Activated CD8-positive, alpha-beta memory T cell treated with anti-CD3 and anti-CD28 coated beads for 36 hours (primary cell): ENCODE measurements around the gene DLEU7. TPM values are rescaled to one million over a fixed set of nuclear protein-coding genes. Genes with fewer than 3 reads are reported as not detected.

Source experiments
- CTCF ChIA-PET: fragments of 350-600 bp; sonication (Branson Sonifier 250); formaldehyde crosslinking; loops from one replicate; lab custom pipeline; 2021; ENCODE audit warnings: antibody characterized with exemption; lab: Charles Lee
- POLR2A ChIA-PET: fragments of 350-600 bp; sonication (Branson Sonifier 250); formaldehyde crosslinking; loops from one replicate; lab custom pipeline; 2021; ENCODE audit warnings: antibody characterized with exemption; lab: Charles Lee
- total RNA-seq, 2 experiments: library from RNA; stranded (reverse); gene quantifications; one replicate each; pipeline ENCODE4 v1.2.3, GENCODE V29; 2021

DLEU7 gene
- total RNA-seq, 2 experiments from 2014 or later, result not detected

DNA sequence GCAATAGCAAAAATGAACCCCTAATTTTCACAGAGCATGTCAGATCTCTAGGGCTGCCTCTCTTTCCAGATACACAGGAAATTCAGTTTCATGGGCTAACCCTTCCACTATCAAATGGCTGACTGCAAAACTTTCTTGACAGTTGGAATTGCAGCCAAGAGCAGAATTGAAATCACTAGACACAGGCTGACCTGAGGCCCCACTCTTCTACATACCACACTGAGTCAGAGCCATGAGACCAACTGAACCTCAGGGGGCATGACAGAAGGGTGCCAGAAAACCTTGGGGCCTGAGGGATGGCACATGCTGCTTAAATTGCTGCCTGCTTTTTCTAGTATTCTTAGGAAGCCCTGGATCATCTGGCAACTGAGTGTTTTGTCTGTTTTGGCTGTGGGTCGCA, 1.7 kb upstream of the DLEU7 start:
- POLR2A ChIA-PET, result no interaction called here
- CTCF ChIA-PET, result interaction anchor here (0.6 kb wide), 1 partner anchor 1102 kb away, joined by 3 read pairs; no protein-coding TSS in a partner anchor

DNA sequence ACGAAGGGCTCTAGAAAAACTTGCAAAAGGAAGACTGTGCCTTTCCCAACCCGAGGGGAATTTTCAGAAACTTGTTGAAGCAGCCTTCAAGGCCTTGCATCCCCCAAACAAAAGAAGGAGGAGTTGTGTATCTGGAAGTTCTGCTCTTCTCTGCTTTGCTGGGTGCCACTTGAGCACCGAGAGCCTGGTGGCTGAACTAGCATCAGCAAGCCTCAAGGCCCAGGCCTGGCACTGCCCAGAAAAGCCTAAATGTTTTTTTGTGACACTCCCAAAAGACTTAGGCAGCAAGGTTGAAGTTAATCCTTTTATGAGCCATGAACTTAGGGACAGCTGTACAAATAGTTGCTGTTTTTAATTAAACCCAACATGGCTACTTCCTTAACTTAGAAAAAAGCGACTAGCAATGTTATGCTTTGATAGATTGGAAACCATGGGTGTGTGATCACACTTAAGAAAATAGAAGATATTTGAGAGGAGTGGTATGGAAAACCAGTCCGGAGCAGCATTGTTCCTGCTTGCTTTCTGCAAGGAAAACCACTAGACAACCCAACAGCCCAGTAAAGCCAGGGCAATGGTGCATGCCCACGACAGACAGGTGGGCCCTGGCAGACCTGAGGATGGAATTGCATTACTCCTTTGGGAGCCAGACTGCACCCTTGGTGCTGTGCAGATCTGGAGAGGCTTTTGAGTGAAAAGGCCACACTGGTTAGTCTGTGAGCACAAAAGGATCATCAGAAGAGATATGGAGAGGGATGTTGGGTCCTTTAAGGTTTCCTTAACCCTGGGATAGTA, 788 bp upstream of the DLEU7 start:
- ChIA-PET CTCF (no interaction called here), POLR2A (no interaction called here)

GRCh38 chr13:50842990-50843256, 569 bp downstream of the DLEU7 start:
- ChIA-PET CTCF (no interaction called here), POLR2A (no interaction called here)

DNA sequence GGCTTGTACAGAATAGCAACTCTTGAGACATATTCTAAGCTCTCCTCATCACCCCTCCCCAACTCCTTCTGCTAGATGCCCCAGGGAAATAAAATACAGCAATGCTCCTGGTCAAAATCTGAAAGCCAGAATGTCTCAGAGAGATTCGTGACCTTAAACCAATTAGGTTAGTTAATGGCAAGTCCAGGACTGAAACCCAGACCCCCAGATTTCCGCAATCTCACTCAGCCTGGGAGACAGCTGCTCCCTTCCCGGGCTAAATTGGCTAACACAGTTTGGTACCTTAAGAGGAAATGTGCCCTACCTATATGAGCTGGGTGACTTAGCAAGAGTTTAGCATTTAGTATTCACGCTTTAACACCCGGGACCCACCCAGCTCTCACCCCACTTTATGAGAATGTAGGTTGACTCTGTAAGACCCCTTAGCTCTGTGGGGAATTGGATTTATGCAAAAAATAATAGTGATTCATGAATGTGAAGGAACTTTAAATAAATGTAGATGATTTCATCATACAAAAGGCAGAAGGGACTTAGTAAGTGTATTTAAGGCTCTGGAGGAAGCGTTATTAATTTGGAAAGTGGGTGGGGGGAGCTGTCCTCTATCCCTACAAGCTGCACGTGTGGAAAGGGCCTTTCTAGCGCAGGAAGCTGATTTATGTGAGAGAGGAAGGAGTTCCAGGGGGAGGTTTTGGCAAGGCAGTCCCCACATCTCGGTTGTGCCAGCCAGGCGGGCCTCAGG, 1.1 kb downstream of the DLEU7 start:
- ChIA-PET POLR2A (no interaction called here), CTCF (no interaction called here)

GRCh38 chr13:50841786-50842185, 1.7 kb downstream of the DLEU7 start:
- CTCF ChIA-PET, result no interaction called here
- POLR2A ChIA-PET, result no interaction called here

DNA sequence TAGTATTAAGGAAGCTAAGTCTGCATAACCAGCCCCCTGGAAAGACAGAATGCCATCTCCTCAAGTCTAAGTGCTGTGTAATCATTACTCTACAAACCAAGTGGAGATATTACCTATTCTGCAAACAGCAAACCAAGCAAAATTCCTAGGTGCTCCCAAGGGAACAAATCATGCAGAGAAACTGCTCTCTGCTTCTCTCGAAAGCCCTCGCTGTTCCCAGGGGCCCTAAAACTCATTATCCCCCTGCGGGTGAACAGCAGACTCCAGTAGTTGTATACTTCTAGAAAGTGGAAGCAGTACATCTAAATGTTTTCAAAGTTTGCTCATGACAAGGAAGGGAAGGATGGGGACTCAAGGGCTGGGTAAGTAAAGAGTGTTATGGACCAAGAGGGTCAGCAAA, 3.2 kb downstream of the DLEU7 start:
- ChIA-PET CTCF (no interaction called here), POLR2A (no interaction called here)

DNA sequence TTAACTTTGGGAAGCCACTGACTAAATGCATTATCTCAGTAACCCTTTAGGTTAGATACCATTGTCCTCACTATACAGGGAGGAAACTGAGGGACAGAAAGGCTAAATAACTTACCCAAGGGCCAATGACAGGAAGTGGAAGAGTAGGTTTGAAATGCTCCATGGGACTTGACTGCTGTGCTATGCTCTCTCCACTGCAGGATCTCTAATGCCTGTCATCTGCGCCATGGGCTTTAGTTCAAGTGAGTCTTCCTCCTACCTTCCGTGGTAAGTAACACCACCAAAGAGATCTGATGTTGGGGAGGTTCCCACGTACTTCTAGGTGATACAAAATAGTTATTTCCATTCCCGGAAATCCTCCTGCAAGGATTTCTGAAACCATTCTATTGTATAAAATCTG, 3.7 kb downstream of the DLEU7 start:
- CTCF ChIA-PET, result no interaction called here
- POLR2A ChIA-PET, result no interaction called here

GRCh38 chr13:50838701-50839100, 4.8 kb downstream of the DLEU7 start:
- ChIA-PET POLR2A (no interaction called here), CTCF (no interaction called here)

- ChIA-PET POLR2A (no interaction called here), CTCF (interaction anchor here (0.5 kb wide), 1 partner anchor 1778 kb away, joined by 3 read pairs; no protein-coding TSS in a partner anchor)
Observed at GRCh38 chr13:50838031-50838430, 5.5 kb downstream of the DLEU7 start.

DNA sequence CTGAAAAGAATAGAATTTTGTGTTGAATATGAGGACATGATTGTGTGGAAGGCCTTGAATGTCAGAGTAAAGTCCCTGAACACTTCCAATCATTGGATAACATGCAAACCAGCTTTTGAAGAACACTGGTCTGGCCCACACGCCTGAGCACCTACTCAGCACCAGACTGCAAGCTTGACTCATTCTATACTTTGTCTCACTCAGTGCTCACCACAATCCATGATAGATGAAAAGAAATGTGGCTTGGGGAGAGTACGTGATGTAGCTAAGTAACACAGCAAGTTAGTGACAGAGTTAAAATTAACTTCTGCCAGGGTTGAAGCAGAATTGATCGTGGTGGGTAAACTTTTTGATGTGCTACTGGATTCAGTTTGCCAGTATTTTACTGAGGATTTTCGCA, 12.0 kb downstream of the DLEU7 start:
- ChIA-PET POLR2A (no interaction called here), CTCF (no interaction called here)

DNA sequence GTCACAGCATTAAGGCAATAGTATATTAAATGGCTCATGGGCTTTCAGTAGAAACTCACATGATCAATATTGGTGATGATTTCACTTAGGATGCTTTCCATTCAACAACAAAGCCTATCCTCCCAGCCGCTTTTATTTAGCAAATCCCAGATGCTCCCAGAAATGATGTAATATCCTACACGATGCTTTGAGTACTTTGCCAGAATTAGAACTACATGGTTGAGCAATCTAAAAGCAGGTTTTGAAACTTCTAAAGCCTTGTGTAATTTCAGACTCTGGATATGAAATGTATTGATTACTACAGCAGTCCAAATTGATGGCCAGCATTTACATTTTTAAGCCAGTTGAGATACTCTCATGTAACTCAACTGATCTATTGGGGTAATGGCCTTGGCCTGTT, 13.6 kb downstream of the DLEU7 start:
- ChIA-PET POLR2A (interaction anchor here (0.6 kb wide), 1 partner anchor 228 kb away, joined by 7 read pairs; no protein-coding TSS in a partner anchor), CTCF (no interaction called here)

DNA sequence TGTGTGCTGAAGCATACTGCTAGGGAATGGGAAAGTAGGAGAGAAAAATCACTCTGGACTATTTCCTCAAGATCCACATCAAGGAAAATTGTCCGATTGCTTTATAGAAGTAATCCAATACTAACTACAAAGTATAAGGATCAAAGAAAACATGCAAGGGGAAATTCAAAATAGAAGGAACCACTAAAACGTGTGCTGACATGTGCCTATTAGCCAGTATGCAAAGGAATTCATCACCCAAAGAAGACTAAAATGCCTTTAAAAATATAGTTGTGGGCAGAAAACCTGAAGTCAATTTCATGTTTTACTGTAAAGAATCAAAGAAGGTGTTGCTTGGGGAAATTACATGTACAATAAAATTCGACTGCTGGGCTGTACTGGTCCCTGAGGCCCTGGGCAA, 14.3 kb downstream of the DLEU7 start:
- ChIA-PET POLR2A (interaction anchor here (0.6 kb wide), 1 partner anchor 704 kb away, joined by 3 read pairs; no protein-coding TSS in a partner anchor), CTCF (no interaction called here)

- ChIA-PET POLR2A (no interaction called here), CTCF (no interaction called here)
Observed at GRCh38 chr13:50826035-50826434, 17.5 kb downstream of the DLEU7 start.

DNA sequence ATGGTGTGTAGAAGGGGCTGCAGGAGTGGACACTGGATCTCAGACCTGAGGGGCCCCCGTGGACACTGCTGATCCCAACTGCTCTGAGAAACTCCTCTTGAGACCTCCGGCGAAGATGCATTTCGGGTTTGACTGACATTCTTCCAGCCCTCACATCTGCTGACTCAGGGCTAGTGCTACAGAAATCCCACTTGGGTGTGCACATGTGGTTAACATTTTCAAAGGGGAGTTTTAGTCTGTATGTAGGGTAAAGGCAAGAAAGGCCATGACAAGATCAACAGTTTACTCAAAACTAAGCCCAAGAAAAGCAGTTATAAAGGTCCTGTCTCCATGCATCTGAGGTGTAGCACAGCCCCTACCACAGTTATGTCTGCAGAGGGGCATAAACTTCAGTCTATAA, 31.2 kb downstream of the DLEU7 start:
- POLR2A ChIA-PET, result no interaction called here
- CTCF ChIA-PET, result interaction anchor here (0.7 kb wide), 2 partner anchors 81 to 85 kb away, joined by 3 to 4 read pairs; no protein-coding TSS in a partner anchor

DNA sequence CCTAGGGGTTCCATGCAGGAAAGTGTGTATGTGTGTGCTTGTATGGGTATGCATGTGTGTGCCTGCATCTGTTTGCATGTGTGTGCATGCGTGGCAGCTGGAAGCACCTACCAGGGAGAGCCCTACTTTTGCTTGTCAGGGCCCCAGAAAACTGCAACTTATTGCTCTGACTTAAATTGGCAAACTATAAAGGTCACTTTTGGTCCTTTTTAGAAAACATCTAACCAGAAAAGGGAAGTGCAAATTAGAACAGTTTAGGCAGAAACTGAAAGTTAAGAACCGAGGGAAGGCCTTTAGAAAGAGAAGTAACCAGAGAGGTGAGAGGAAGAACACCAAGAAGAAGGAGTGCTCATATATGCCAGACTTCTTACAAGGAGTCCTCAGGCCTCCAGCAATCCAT, 32.5 kb downstream of the DLEU7 start:
- ChIA-PET POLR2A (no interaction called here), CTCF (no interaction called here)

- CTCF ChIA-PET, result interaction anchor here (0.6 kb wide), 1 partner anchor 801 kb away, joined by 3 read pairs; no protein-coding TSS in a partner anchor
- POLR2A ChIA-PET, result no interaction called here
Observed at GRCh38 chr13:50810468-50810867, 33.0 kb downstream of the DLEU7 start.

DNA sequence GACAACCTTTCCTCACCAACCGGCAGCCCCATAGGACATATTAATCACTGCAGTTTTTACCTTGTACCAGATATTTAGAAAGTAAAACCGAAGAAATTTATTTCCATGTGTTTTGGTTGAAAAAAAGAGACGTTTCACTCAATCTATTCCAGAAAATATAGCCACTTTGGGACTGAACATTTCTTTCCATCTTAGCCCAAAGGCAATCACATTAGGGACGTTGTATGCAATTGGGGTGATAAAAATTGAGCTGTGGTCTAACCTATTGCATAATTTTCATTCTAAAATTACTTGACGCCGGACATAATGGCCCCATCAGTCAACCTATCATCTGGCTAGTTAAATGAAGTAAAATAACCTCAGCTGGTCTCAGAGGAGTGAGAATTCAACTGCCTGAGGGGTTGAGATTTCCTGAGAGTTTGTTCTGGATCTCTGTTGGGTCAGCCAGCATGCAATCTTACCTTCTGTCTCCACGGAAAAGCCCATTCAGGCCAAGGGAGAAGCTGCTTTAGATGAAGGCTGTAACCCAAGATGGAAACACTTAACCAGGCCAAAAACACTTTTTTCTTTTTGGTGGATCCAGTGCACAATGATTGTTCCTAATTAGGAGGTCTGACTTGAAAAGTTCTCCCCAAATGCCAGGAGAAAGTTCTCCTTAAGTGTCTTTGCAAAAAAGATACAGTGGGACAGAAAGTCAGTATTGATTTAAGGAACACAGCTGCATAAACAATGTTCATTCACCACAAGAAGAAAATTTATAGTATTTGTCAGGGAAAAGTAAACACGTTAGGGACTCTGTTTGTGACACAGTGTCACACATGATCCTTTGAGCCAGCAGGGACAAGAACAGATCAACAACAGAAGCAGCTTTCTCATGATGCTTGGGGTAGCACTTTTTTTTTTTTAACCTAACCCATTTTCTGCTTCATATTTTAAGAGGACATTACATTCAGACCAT, 34.1 kb downstream of the DLEU7 start:
- POLR2A ChIA-PET, result no interaction called here
- CTCF ChIA-PET, result interaction anchor here (0.6 kb wide), 1 partner anchor 800 kb away, joined by 3 read pairs; no protein-coding TSS in a partner anchor

DNA sequence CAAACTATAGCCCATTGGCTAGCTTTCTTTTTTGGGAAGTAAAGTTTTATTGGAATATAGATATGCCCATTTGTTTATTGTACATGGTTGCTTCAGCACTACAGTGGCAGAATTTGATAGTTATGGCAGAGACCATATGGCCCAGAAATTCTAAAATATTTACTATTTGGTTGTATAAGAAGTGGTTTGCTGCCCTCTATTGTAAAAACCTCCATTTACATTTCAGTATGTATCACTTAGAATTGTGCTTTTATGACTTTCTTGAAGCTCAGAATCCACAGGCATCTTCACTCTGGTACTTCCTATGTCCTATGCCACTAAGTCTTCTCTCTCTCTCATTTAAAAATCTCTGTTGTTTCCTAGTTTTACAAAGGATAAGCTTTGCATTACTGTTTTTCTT, 37.7 kb downstream of the DLEU7 start:
- CTCF ChIA-PET, result no interaction called here
- POLR2A ChIA-PET, result no interaction called here

- ChIA-PET CTCF (interaction anchor here (0.7 to 1.2 kb wide), 5 partner anchors 9 to 822 kb away, joined by 3 to 4 read pairs (median 3); no protein-coding TSS in a partner anchor), POLR2A (no interaction called here)
Observed at GRCh38 chr13:50801087-50801931, 42.2 kb downstream of the DLEU7 start.
